WTC11 (cell line): ENCODE data around the gene NFATC1. TPM values are rescaled to one million over a fixed set of nuclear protein-coding genes. Genes with fewer than 3 reads are reported as not detected.

Source experiments
- ATAC-seq: fragments of 200-7000 bp; cut with Tn5 transposase; 2 replicates; pipeline ENCODE4 v1.10.0; 2021; ENCODE audit warnings: mild to moderate bottlenecking, moderate library complexity
- CTCF ChIA-PET: fragments of 300-600 bp; sonication (Branson Sonifier 250); formaldehyde crosslinking; loops from one replicate; lab custom pipeline; 2021; ENCODE audit warnings: antibody characterized with exemption; lab: Charles Lee
- POLR2A ChIA-PET: fragments of 350-600 bp; sonication (Branson Sonifier 250); formaldehyde crosslinking; loops from one replicate; lab custom pipeline; 2021; ENCODE audit warnings: antibody characterized with exemption; lab: Charles Lee
- DNase-seq: peaks from one replicate; pipeline ENCODE4 v3.0.0; 2021; ENCODE audit warnings: low spot score
- H3K27ac Mint-ChIP-seq: 2 replicates; pipeline ENCODE4 v1.8.0; 2021; ENCODE audit warnings: mixed read lengths
- H3K27me3 Mint-ChIP-seq: 2 replicates; pipeline ENCODE4 v1.8.0; 2021; ENCODE audit warnings: low read depth, mild to moderate bottlenecking, moderate library complexity, mixed read lengths
- H3K36me3 Mint-ChIP-seq: 2 replicates; pipeline ENCODE4 v1.8.0; 2021; ENCODE audit warnings: mixed read lengths
- H3K4me1 Mint-ChIP-seq: 2 replicates; pipeline ENCODE4 v1.8.0; 2022; ENCODE audit warnings: mixed read lengths
- H3K4me3 Mint-ChIP-seq: 2 replicates; pipeline ENCODE4 v1.8.0; 2021; ENCODE audit warnings: mild to moderate bottlenecking, moderate library complexity, mixed read lengths
- H3K9me3 Mint-ChIP-seq: 2 replicates; pipeline ENCODE4 v1.8.0; 2021; ENCODE audit warnings: mixed read lengths
- ARID4B ChIP-seq: sonication (generic); formaldehyde crosslinking; IDR thresholded peaks from 2 replicates; pipeline ENCODE4 v1.8.0; 2023; ENCODE audit warnings: missing genetic modification reagents, mild to moderate bottlenecking, borderline replicate concordance
- CDX4 ChIP-seq: fragments of 250-450 bp; sonication (Bioruptor Pico); IDR thresholded peaks from 2 replicates; pipeline ENCODE4 v1.9.0; 2021; ENCODE audit warnings: moderate library complexity, mild to moderate bottlenecking, inconsistent platforms, borderline replicate concordance
- E2F4 ChIP-seq: sonication (generic); formaldehyde crosslinking; IDR thresholded peaks from 2 replicates; pipeline ENCODE4 v1.8.1; 2022; ENCODE audit warnings: low read depth, mild to moderate bottlenecking, moderate library complexity, missing genetic modification reagents, borderline replicate concordance
- GTF2I ChIP-seq: fragments of 250-450 bp; sonication (Bioruptor Pico); conservative IDR thresholded peaks from 2 replicates; pipeline ENCODE4 v1.4.0; 2021; ENCODE audit warnings: mild to moderate bottlenecking
- JAZF1 ChIP-seq: fragments of 250-450 bp; sonication (Bioruptor Pico); IDR thresholded peaks from 2 replicates; pipeline ENCODE4 v1.9.0; 2021; ENCODE audit warnings: moderate library complexity, mild to moderate bottlenecking, inconsistent platforms
- MXD4 ChIP-seq: fragments of 250-450 bp; sonication (Bioruptor Pico); IDR thresholded peaks from 2 replicates; pipeline ENCODE4 v1.8.0; 2021; ENCODE audit warnings: mild to moderate bottlenecking, moderate library complexity, borderline replicate concordance
- NFYB ChIP-seq: sonication (generic); formaldehyde crosslinking; conservative IDR thresholded peaks from 2 replicates; pipeline ENCODE4 v1.8.0; 2022; ENCODE audit warnings: low read depth, missing genetic modification reagents
- ZNF121 ChIP-seq: sonication (generic); formaldehyde crosslinking; IDR thresholded peaks from 2 replicates; pipeline ENCODE4 v1.8.0; 2023; ENCODE audit warnings: missing genetic modification reagents
- ZNF138 ChIP-seq: sonication (generic); formaldehyde crosslinking; conservative IDR thresholded peaks from 2 replicates; pipeline ENCODE4 v1.8.1; 2022; ENCODE audit warnings: mild to moderate bottlenecking, moderate library complexity, missing genetic modification reagents
- ZNF219 ChIP-seq: sonication (generic); formaldehyde crosslinking; IDR thresholded peaks from 2 replicates; pipeline ENCODE4 v1.8.0; 2023; ENCODE audit warnings: missing genetic modification reagents, mild to moderate bottlenecking, borderline replicate concordance
- ZNF281 ChIP-seq: sonication (generic); formaldehyde crosslinking; IDR thresholded peaks from 2 replicates; pipeline ENCODE4 v1.8.0; 2023; ENCODE audit warnings: mild to moderate bottlenecking, missing genetic modification reagents
- ZNF317 ChIP-seq: sonication (generic); formaldehyde crosslinking; IDR thresholded peaks from 2 replicates; pipeline ENCODE4 v1.8.1; 2023; ENCODE audit warnings: low read depth, mild to moderate bottlenecking, moderate library complexity, missing genetic modification reagents, borderline replicate concordance
- total RNA-seq: library from RNA; stranded (reverse); gene quantifications from 3 replicates; pipeline ENCODE4 v1.2.3, GENCODE V29; 2021

The NFATC1 gene
- total RNA-seq, 1 experiment from 2014 or later = 20.2 TPM

- no peak for ATAC-seq
- H3K27me3 Mint-ChIP-seq = no peaks in the 10 kb centered on the region; the same call in 1 of the 2 replicates
- H3K9me3 Mint-ChIP-seq = peaks cover 33% of the 10 kb centered on the region
- H3K4me1 Mint-ChIP-seq = no peaks in the 10 kb centered on the region
- H3K27ac Mint-ChIP-seq = no peak overlapping the region
- ChIA-PET CTCF (no interaction called here), POLR2A (interaction anchor here (0.6 to 0.7 kb wide), 2 partner anchors 34 to 64 kb away, joined by 3 read pairs; no protein-coding TSS in a partner anchor)
- DNase-seq = no peak
- no peak for TF ChIP-seq ZNF219 (CRISPR knock-in tag)
- peak; percentile 78 for TF ChIP-seq ZNF317 (CRISPR knock-in tag)
- H3K36me3 Mint-ChIP-seq = peaks cover 23% of the 10 kb centered on the region
- no peak overlapping the region for H3K4me3 Mint-ChIP-seq
Observed at GRCh38 chr18:79498662-79499061, 102.9 kb downstream of the NFATC1 start.

GRCh38 chr18:79501006-79501405 lies 105.3 kb downstream of the NFATC1 start:
- no peak for ATAC-seq
- Mint-ChIP-seq H3K4me1 (no peaks in the 10 kb centered on the region), H3K27me3 (no peaks in the 10 kb centered on the region; the same call in 1 of the 2 replicates), H3K9me3 (peaks cover 38% of the 10 kb centered on the region), H3K27ac (no peak overlapping the region), H3K36me3 (peaks cover 23% of the 10 kb centered on the region), H3K4me3 (no peak overlapping the region)
- no peak for TF ChIP-seq ARID4B (CRISPR knock-in tag)
- no peak for TF ChIP-seq NFYB
- TF ChIP-seq ZNF281 = no peak
- TF ChIP-seq ZNF138 (CRISPR knock-in tag) = no peak
- no peak for TF ChIP-seq E2F4 (CRISPR knock-in tag)
- no peak for TF ChIP-seq MXD4 (CRISPR knock-in tag)
- TF ChIP-seq GTF2I (CRISPR knock-in tag) = no peak
- TF ChIP-seq CDX4 = no peak
- no peak for TF ChIP-seq JAZF1 (CRISPR knock-in tag)
- DNase-seq = no peak
- ChIA-PET POLR2A (no interaction called here), CTCF (no interaction called here)

GRCh38 chr18:79502782-79503181 lies 107.1 kb downstream of the NFATC1 start:
- no peak overlapping the region for H3K4me3 Mint-ChIP-seq
- H3K36me3 Mint-ChIP-seq = peaks cover 17% of the 10 kb centered on the region
- ATAC-seq (no peak), DNase-seq (no peak)
- peaks cover 8% of the 10 kb centered on the region for H3K27me3 Mint-ChIP-seq
- H3K4me1 Mint-ChIP-seq = peaks cover 7% of the 10 kb centered on the region
- ChIA-PET POLR2A (no interaction called here), CTCF (no interaction called here)
- no peak overlapping the region for H3K27ac Mint-ChIP-seq
- peaks cover 34% of the 10 kb centered on the region for H3K9me3 Mint-ChIP-seq
- TF ChIP-seq ZNF121 (CRISPR knock-in tag) = no peak
